Lower leg skin (tissue), 4 donors: ENCODE results near the gene CDC16. TPM values are rescaled to one million over a fixed set of nuclear protein-coding genes. Genes with fewer than 3 reads are reported as not detected.
"Not testable (repeated sequence)": the region's sequence is repeated elsewhere in the genome, so short reads cannot be mapped to it uniquely, and the experiment has no call there.

Experiments
- DNase-seq, 2 donors: peaks; one replicate each; pipeline ENCODE4 v3.0.0-alpha.2; 2019; ENCODE audit warnings: low spot score in 2 of 2
- H3K4me3 ChIP-seq: fragments of 200-600 bp; sonication (generic); 2 replicates; pipeline ENCODE4 v1.5.1; 2017; ENCODE audit warnings: mild to moderate bottlenecking, low read depth; ENCODE audit not compliant: poor library complexity, severe bottlenecking
- CTCF ChIP-seq, 3 donors: fragments of 450-650 bp; IDR thresholded peaks; one replicate each; pipeline ENCODE4 v1.5.1; 2016; ENCODE audit warnings: antibody characterized with exemption in 3 of 3, mild to moderate bottlenecking in 3 of 3, moderate library complexity in 2 of 3
- POLR2A ChIP-seq, 2 donors: fragments of 450-650 bp; IDR thresholded peaks; one replicate each; pipeline ENCODE4 v1.6.1; 2016 to 2017; ENCODE audit warnings: antibody characterized with exemption in 2 of 2, mild to moderate bottlenecking in 1 of 2, moderate library complexity in 1 of 2
- WGBS, 2 donors: methylation state at CpG; one replicate each; pipeline ENCODE4 v1.1.5; 2018; 5-methylcytosine and 5-hydroxymethylcytosine counted together
- intact Hi-C: fragments of 100-400 bp; cut with DNase I; formaldehyde crosslinking; loops from one replicate; pipeline ENCODE4 v1.15.0; 2023; ENCODE audit warnings: low total_unique reads
- total RNA-seq, 4 donors: library from RNA; depleted of rRNA; stranded (reverse); fragments of >200 nt; gene quantifications; one replicate each; pipeline ENCODE4 v1.1.0, GENCODE V29; 2016

Gene CDC16
- total RNA-seq: 10 to 100 TPM; 39.5 to 85.6 (median 41.4) TPM

- peak within 1 kb of the TSS; percentile 77 for H3K4me3 ChIP-seq
- TF ChIP-seq POLR2A (IDR thresholded peaks at IDR 0.05): no peak
- no peak for TF ChIP-seq CTCF (IDR thresholded peaks at IDR 0.05)
- intact Hi-C loops: no loop called here
- WGBS, 2 donors: 0 to 1% methylated on average over 38 to 66 of the region's 76 CpGs
- DNase-seq: peak; percentile 89 to 98
Measured at GRCh38 chr13:114234645-114235421, at the start of gene CDC16. CDC16 (plus strand) TSS chr13:114234897; CDS start chr13:114235085, 188 bp downstream.

GRCh38 chr13:114185182-114185971, 49.3 kb upstream of the CDC16 start:
- no peak for DNase-seq
- no peak overlapping the region for H3K4me3 ChIP-seq
- TF ChIP-seq CTCF (IDR thresholded peaks at IDR 0.05) (no peak), POLR2A (IDR thresholded peaks at IDR 0.05) (no peak)
- 83 to 93% methylated on average over 15 of the region's 15 CpGs for WGBS, 2 donors
- intact Hi-C loops: no loop called here

- no peak for DNase-seq
- no peak overlapping the region for H3K4me3 ChIP-seq
- WGBS, 2 donors: 82 to 89% methylated on average over 5 of the region's 5 CpGs
- no peak for TF ChIP-seq POLR2A (IDR thresholded peaks at IDR 0.05)
- no peak for TF ChIP-seq CTCF (IDR thresholded peaks at IDR 0.05)
- intact Hi-C loops: no loop called here
Measured at GRCh38 chr13:114194853-114195252, 39.8 kb upstream of the CDC16 start.

DNA sequence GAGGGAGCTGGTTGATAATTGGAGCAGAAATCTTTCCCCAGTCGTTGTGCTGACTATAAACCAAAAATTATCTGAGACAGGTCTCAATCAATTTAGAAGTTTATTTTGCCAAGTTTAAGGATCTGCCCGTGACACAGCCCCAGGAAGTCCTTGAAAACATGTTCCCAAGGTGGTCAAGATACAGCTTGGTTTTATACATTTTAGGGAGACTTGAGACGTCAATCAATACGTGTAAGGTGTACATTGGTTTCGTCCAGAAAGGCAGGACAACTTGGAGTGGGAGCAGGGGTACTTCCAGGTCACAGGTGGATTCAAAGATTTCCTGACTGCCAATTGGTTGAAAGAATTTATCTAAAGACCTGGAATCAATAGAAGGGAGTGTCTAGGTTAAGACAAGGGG, 38.1 kb upstream of the CDC16 start:
- 77 to 81% methylated on average over 5 of the region's 5 CpGs for WGBS, 2 donors
- TF ChIP-seq CTCF (IDR thresholded peaks at IDR 0.05): no peak
- TF ChIP-seq POLR2A (IDR thresholded peaks at IDR 0.05): no peak
- no peak overlapping the region for H3K4me3 ChIP-seq
- DNase-seq: no peak
- intact Hi-C loops: no loop called here

- DNase-seq: no peak
- 83 to 96% methylated on average over 9 to 15 of the region's 47 CpGs for whole genome bisulfite sequencing, 2 donors
Measured at GRCh38 chr13:114198556-114198955, 36.1 kb upstream of the CDC16 start.

GRCh38 chr13:114199526-114199925, 35.2 kb upstream of the CDC16 start:
- DNase-seq, H3K4me3 ChIP-seq, intact Hi-C loops: not testable (repeated sequence)
- WGBS, 2 donors: 57 to 77% methylated on average over 26 to 37 of the region's 75 CpGs

More at GRCh38 chr13:114198556-114198955, 36.1 kb upstream of the CDC16 start:
- TF ChIP-seq CTCF (IDR thresholded peaks at IDR 0.05) (no peak), POLR2A (IDR thresholded peaks at IDR 0.05) (no peak)
- intact Hi-C loops: no loop called here
- no peak overlapping the region for H3K4me3 ChIP-seq
